Stimulated activated naive CD8-positive, alpha-beta T cell treated with anti-CD3 and anti-CD28 coated beads, Interleukin-15, Interleukin-2, amounts not matched to agents 100 U/mL and 50 U/mL, for 24 hours (primary cell): ENCODE results near the gene ADAMTSL3.
"Not testable (repeated sequence)": the region's sequence is repeated elsewhere in the genome, so short reads cannot be mapped to it uniquely, and the experiment has no call there.

Experiments
- ATAC-seq: fragments of 150-1000 bp; cut with Tn5 transposase; one replicate; pipeline ENCODE4 v1.10.0; 2021
- DNase-seq: peaks from one replicate; pipeline ENCODE4 v3.0.0; 2021

The ADAMTSL3 gene

GRCh38 chr15:83919978-83920510 lies 266.1 kb downstream of the ADAMTSL3 start:
- ATAC-seq (no peak), DNase-seq (no peak)

DNA sequence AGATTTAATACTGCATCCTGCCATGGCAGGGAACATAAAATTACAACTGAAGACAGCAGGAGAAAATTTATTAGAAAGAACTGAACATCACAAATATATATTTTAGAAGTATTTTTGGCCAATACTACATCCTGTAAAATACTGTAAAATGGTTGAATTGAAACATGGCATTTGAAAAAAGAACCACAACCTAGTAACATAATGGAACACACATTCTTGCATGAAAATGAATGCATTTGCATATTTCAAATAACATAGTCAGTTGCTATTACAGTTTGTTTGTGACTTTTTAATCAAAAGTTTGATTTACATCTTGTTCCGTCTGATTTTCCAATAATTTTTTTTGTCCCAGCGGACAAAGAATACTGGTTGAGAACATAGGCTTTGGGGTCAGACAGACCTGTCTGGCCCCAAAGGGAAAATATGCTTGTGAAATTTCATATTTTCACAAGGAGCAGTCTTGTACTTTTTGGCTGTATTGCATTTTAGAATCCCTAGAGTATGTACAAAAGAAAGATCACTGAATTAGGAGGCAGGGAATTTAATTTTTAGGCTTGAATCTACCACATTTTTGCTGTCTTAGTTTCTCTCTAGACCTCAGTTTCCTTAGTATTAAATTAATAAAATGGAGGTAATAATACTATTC lies 268.8 kb downstream of the ADAMTSL3 start:
- DNase-seq, result no peak
- ATAC-seq, result no peak

- ATAC-seq (no peak), DNase-seq (no peak)
Observed at GRCh38 chr15:83926116-83926515, 272.2 kb downstream of the ADAMTSL3 start.

DNA sequence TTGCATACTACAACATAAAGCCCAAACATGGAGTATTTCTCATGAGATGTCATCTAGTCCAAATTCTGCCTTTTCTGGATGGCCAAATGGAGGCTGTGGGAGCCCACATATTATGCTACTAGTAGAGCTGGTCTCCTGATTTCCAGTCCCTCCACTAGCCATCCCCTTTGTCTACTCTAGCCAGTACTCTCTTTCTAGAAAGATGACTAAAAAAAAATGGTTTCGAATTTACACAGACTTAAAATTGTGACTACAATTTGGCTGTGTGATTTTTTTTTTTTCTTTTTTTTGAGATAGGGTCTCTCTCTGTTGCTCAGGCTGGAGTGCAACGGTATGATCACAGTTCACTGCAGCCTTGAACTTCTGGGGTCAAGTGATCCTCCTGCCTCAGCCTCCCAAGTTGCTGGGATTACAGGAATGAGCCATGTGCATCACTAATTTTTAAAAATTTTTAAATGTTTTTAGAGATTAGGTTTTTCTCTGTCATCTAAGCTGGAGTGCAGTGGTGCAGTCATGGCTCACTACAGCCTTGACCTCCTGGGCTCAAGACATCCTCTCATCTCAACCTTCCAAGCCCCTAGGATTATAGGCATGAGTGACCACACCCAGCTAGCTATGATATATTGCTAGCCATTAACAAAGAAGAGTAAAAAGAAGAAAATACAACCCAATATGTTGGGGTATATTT lies 273.9 kb downstream of the ADAMTSL3 start:
- no peak for ATAC-seq
- no peak for DNase-seq

GRCh38 chr15:83928392-83928734 lies 274.4 kb downstream of the ADAMTSL3 start:
- ATAC-seq, result no peak

DNA sequence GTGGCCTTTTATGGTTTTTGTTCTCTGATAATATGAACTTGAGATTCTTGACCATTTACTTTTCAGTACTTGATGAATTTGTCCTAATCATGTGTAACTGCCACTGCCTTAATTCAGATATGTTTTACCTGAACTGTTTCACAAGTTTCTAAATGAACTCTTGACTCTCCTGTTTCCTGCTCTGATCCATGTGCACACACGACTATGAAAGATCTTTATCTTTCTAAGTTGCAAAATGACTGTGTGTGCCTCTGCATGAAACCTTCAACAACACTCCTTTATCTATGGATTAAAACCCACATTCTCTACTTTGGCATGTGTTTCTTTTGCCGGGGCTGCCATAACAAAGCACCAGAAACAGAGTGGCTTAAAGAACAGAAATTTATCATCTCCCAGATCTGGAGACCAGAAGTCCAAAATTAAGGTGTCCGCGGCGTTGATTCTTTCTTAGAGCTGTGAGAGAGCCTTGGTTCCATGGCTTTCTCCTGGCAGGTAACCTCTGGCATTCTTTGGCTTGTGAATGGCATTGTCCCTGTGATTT lies 275.0 kb downstream of the ADAMTSL3 start:
- ATAC-seq (no peak), DNase-seq (no peak)

More at GRCh38 chr15:83928392-83928734, 274.4 kb downstream of the ADAMTSL3 start:
- DNase-seq, result no peak

- no peak for ATAC-seq
- no peak for DNase-seq
Observed at GRCh38 chr15:83929619-83930018, 275.7 kb downstream of the ADAMTSL3 start.

GRCh38 chr15:83930392-83931212 lies 276.7 kb downstream of the ADAMTSL3 start:
- DNase-seq (no peak), ATAC-seq (no peak)

DNA sequence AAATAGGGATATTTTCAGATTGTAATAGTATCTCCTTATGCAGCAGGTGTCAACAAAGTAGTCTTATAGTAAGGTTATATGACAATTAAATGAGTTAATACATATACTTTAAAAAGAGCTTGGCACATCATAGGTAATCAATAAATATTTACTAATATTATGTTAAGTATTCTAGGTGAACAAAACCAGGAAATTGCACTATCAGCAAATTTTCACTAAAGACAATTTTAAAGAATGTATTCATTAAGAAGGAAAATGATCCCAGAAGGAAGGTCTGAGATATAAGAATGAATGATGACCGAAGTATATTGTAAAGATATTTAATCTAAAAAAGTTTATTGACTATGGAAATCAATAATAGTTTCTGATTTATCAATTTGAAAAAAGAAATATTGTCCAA lies 281.9 kb downstream of the ADAMTSL3 start:
- no peak for ATAC-seq
- DNase-seq, result no peak

DNA sequence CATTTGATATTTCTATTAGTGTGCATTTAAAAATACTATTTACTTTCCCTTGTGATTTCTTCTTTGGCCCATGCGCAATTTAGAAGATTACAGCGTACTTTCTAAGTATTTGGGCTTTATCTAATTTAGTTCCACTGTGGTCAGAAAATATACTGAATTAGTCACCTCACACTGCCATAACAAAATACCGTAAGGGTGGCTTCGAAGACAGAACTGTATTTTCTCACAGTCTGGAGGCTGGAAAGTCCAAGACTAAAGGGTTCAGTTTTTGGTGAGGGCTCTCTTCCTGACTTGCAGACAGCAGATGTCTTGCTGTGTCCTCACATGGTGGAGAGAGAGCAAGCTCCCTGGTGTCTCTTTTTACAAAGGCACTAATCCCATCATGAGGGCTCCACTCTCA lies 286.2 kb downstream of the ADAMTSL3 start:
- no peak for DNase-seq
- no peak for ATAC-seq

GRCh38 chr15:83943043-83943442 lies 289.1 kb downstream of the ADAMTSL3 start:
- DNase-seq (no peak), ATAC-seq (no peak)

GRCh38 chr15:83943849-83944404 lies 290.0 kb downstream of the ADAMTSL3 start:
- DNase-seq (no peak), ATAC-seq (no peak)

- ATAC-seq (no peak), DNase-seq (no peak)
Observed at GRCh38 chr15:83947156-83947555, 293.2 kb downstream of the ADAMTSL3 start.

- no peak for DNase-seq
- no peak for ATAC-seq
Observed at GRCh38 chr15:83954506-83954905, 300.6 kb downstream of the ADAMTSL3 start.

- DNase-seq (no peak), ATAC-seq (no peak)
Observed at GRCh38 chr15:83955806-83956265, 301.9 kb downstream of the ADAMTSL3 start.

DNA sequence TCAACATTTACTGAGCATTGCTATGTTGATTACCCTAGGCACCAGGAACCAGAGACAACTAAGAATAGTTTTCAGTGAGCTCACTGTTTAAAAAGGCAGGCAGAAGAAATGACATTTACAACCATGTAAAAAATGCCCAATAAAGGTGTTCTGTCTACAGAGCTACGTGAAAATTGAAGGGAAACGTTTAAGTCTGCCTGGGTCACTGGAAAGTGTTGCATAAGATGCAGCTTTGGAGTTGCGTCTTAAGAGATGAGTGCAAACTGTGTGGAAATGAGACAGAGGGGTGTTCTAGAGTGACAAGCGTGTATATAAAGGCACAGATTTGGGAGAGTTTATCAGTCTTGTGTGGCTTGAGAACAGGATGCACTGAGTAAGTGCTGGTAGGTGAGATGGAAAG lies 303.0 kb downstream of the ADAMTSL3 start:
- no peak for DNase-seq
- no peak for ATAC-seq

GRCh38 chr15:83959477-83959876 lies 305.6 kb downstream of the ADAMTSL3 start:
- no peak for DNase-seq
- ATAC-seq, result no peak

DNA sequence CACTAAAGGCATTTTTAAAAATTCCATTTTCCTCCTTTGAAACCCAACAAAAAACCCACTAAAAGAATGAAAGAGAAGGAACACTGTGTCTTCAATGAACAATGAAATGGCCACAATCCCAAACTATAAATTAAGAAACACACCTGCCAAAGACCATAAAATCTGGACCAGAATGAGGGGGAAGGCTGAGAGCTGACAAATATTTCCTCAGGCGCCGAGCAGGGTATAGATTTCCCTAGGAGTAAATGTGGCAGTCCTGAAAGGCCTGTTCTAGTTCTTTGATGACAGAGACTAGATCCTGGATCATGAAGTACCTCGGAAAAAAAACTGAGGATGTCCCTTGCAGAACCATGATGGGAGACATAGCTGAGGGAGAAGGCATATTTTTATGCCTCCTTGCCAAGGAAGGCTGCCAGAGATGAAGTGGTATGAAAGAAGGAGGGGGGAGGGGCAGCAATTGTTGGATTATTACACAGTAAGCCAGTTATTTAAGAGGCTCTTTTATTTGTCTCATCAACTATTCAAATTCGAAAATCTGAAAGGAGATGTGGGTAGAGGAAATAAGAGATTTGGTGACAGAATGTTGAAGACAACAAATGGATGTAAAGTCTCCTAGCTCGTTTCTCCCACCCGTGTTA lies 306.4 kb downstream of the ADAMTSL3 start:
- no peak for DNase-seq
- no peak for ATAC-seq

GRCh38 chr15:83961311-83961710 lies 307.4 kb downstream of the ADAMTSL3 start:
- ATAC-seq, result no peak
- no peak for DNase-seq

DNA sequence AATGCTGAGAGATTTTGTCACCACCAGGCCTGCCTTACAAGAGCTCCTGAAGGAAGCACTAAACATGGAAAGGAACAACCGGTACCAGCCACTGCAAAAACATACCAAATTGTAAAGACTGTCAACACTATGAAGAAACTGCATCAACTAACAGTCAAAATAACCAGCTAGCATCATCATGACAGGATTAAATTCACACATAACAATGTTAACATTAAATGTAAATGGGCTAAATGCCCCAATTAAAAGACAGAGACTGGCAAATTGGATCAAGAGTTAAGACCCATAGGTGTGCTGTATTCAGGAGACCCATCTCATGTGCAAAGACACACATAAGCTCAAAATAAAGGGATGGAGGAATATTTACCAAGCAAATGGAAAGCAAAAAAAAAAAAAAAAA lies 311.0 kb downstream of the ADAMTSL3 start:
- not testable (repeated sequence) for ATAC-seq, DNase-seq

DNA sequence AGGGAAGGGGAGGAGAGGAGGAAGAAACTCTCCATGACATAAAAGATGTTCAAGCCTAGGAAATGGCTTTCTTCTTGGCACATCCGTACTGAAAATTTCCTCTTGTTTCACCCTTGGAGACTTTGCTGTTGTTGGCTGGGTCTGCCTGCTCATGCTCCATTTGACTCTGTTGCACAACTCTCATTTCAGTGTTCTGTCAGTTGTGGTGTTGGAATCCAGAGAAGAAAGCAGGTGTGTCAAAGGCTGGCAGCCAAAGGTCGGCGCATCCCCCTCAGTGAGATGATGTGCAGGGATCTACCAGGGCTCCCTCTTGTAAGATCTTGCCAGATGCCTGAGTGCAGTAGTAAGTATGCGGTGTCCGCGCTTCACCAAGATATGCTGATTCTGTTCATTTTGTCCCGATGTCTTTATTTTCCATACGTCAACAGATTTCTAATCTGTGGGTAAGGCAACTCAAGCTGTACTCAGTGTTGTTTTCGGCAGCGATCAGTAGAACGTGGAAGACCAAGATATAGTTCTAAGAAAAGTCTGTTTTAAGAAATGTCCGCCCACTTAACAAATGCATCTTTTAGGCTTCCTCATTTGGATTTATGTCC lies 316.5 kb downstream of the ADAMTSL3 start:
- DNase-seq (no peak), ATAC-seq (no peak)
